ENCODE data around the gene RPL10. TPM values are rescaled to one million over a fixed set of nuclear protein-coding genes. Genes with fewer than 3 reads are reported as not detected.

RPL10 gene
- total and polyA plus RNA-seq, 9 of the 15 experiments (the other 6 are each of a cell fraction or from before 2014, with no cell fraction given): 3,774 to 7,600 (median 5,014) TPM

- TF ChIP-seq, protein P1, sequence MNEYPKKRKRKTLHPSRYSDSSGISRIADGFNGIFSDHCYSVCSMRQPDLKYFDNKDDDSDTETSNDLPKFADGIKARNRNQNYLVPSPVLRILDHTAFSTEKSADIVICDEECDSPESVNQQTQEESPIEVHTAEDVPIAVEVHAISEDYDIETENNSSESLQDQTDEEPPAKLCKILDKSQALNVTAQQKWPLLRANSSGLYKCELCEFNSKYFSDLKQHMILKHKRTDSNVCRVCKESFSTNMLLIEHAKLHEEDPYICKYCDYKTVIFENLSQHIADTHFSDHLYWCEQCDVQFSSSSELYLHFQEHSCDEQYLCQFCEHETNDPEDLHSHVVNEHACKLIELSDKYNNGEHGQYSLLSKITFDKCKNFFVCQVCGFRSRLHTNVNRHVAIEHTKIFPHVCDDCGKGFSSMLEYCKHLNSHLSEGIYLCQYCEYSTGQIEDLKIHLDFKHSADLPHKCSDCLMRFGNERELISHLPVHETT (CRISPR knock-in tag; conservative IDR thresholded peaks at IDR 0.05 in 1 of 2, IDR thresholded peaks at IDR 0.05 in 1 of 2): peak in 1 of 2 experiments; percentile 22; a peak in 1 of 4 replicates
- TF ChIP-seq TCF7 (IDR thresholded peaks at IDR 0.05; ENCODE audit: borderline replicate concordance) (0 out of 2 replicates have a peak, but pooled peaks have one; percentile 48), POLR2AphosphoS2 (IDR thresholded peaks at IDR 0.05; ENCODE audit: low read length) (peak; percentile 87; the same call in 1 of the 2 replicates), HNRNPUL1 (IDR thresholded peaks at IDR 0.05; ENCODE audit: low read length) (0 out of 2 replicates have a peak, but pooled peaks have one; percentile 59), TSC22D4 (tag; IDR thresholded peaks at IDR 0.05) (no peak), ZNF589 (CRISPR knock-in tag; IDR thresholded peaks at IDR 0.05; ENCODE audit: low read depth) (peak; percentile 55), MCM2 (IDR thresholded peaks at IDR 0.05; ENCODE audit: low read depth) (no peak), STAG1 (CRISPR knock-in tag; IDR thresholded peaks at IDR 0.05; ENCODE audit: borderline replicate concordance) (0 out of 2 replicates have a peak, but pooled peaks have one; percentile 26), COPS2 (conservative IDR thresholded peaks at IDR 0.05) (no peak), ZNF324 (CRISPR knock-in tag; IDR thresholded peaks at IDR 0.05) (no peak), ZBTB40 (IDR thresholded peaks at IDR 0.05) (no peak), ZBTB40 (CRISPR knock-in tag; IDR thresholded peaks at IDR 0.05) (0 out of 2 replicates have a peak, but pooled peaks have one; percentile 47), LEF1 (IDR thresholded peaks at IDR 0.05) (0 out of 2 replicates have a peak, but pooled peaks have one; percentile 12)
- TF ChIP-seq, protein P2, sequence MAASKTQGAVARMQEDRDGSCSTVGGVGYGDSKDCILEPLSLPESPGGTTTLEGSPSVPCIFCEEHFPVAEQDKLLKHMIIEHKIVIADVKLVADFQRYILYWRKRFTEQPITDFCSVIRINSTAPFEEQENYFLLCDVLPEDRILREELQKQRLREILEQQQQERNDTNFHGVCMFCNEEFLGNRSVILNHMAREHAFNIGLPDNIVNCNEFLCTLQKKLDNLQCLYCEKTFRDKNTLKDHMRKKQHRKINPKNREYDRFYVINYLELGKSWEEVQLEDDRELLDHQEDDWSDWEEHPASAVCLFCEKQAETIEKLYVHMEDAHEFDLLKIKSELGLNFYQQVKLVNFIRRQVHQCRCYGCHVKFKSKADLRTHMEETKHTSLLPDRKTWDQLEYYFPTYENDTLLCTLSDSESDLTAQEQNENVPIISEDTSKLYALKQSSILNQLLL (CRISPR knock-in tag; IDR thresholded peaks at IDR 0.05; ENCODE audit: borderline replicate concordance): no peak
- TF ChIP-seq, protein P3, sequence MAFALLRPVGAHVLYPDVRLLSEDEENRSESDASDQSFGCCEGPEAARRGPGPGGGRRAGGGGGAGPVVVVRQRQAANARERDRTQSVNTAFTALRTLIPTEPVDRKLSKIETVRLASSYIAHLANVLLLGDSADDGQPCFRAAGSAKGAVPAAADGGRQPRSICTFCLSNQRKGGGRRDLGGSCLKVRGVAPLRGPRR (CRISPR knock-in tag; IDR thresholded peaks at IDR 0.05): no peak
Observed at GRCh38 chrX:154397888-154398667, at the start of gene RPL10 (continued).

All from K562 (cell line).